Measurements from ENCODE around the gene ASTE1.

GRCh38 chr3:131038326-131038725, 11.7 kb upstream of the ASTE1 start:
- TF ChIP-seq RAD21 (IDR thresholded peaks at IDR 0.05; ENCODE audit: low read depth) (no peak), EP300 (IDR thresholded peaks at IDR 0.05; ENCODE audit: borderline replicate concordance) (no peak), TCF12 (IDR thresholded peaks at IDR 0.05; ENCODE audit: low read depth) (no peak)

Measured in Ishikawa (cell line).